GM23248 (cell line): ENCODE measurements around the gene PKIB.

Experiments used
- EZH2 ChIP-seq: fragments of 200-600 bp; sonication (generic); IDR thresholded peaks from 2 replicates; pipeline ENCODE4 v1.6.1; 2018; ENCODE audit warnings: antibody characterized with exemption, mild to moderate bottlenecking; ENCODE audit not compliant: insufficient read depth, poor library complexity, severe bottlenecking
- EZH2phosphoT487 ChIP-seq: fragments of 200-600 bp; sonication (generic); IDR thresholded peaks from 2 replicates; pipeline ENCODE4 v1.6.1; 2018; ENCODE audit warnings: antibody characterized with exemption, moderate library complexity, mild to moderate bottlenecking, low read depth; ENCODE audit not compliant: insufficient read depth

DNA sequence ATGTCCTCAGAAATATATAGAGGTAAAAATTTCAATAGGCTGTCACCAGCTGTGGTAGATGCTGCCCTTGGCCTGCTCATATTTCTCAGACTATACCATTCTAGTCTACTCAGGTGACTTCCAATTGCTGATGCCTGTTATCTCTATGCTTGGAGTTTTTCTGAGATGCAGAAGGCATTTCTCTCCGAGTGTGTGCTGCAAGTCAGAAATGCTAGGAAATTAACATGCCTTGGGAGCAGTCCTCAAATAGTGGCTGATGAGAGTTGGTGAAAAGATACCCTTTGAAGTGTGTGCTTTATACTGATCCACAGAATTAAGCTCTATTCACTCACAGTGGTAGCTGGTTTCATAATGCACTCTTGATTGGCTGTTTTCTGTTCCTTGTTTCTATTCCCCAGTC lies 43.2 kb upstream of the PKIB start:
- TF ChIP-seq EZH2 (no peak), EZH2phosphoT487 (no peak)
